Hindlimb muscle (tissue), 1 donor: ENCODE measurements around the gene SIL1. TPM values are rescaled to one million over a fixed set of nuclear protein-coding genes. Genes with fewer than 3 reads are reported as not detected.
"Not testable (repeated sequence)": the region's sequence is repeated elsewhere in the genome, so short reads cannot be mapped to it uniquely, and the experiment has no call there.

Experiments
- DNase-seq: peaks from one replicate; pipeline ENCODE4 v3.0.0-alpha.2; 2013
- polyA plus RNA-seq: library from polyadenylated mRNA; unstranded; fragments of 120-200 nt; gene quantifications from one replicate; pipeline ENCODE4 v1.2.1, GENCODE V29; 2013; ENCODE audit not compliant: insufficient read length

Gene SIL1
- polyA plus RNA-seq, 1 donor, result 27.9 TPM

DNA sequence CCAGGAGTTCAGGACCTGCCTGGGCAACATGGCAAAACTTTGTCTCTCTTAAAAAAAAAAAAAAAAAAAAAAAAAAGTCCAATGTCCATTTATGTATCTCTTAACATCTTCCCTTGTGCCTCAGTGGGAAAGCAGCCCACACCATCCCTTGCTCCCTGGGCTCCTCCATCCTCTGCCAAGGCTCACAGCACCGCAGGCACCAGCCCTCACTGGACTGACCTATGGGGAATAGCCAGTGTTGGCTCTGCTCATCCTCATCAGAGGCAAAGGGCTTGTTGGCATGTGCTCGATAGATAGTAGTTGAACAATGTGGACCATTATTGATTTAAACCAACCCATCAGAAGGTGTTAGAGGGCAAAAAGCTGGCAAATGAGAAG, 261.2 kb downstream of the SIL1 start:
- DNase-seq, result no peak

DNA sequence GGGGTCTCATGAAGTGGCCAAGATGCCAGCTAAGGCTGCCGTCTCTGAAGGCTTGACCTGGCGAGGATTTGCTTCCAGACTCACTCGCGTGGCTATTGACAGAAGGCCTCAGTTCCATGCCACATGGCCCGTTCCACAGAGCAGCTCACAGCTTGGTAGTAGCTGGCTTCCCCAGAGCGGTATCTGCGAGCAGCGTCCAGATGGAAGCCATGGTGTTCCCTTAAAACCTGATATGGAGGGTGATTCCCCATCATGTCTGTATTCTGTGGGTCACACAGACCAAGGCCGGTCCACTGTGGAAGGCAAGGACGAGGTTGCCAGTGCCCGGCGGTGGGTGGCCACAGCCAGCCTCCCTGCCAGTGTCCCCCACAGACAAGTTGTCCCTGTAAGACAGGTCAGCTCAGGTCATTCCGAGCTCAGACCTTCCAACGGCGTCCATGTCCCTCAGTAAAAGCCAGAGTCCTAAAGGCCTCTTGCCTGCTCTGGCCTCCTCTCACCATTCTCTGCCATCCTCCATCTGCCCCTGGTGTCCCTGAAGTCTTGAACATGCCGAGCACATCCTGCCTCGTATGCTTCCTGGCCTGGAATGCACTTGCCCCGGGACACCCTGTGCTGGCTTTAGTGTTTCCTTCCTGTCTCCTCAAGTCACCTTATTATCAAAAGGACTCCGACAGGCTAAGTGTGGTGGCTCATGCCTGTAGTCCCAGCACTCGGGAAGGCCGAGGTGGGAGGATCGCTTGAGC, 261.8 kb downstream of the SIL1 start:
- no peak for DNase-seq

DNA sequence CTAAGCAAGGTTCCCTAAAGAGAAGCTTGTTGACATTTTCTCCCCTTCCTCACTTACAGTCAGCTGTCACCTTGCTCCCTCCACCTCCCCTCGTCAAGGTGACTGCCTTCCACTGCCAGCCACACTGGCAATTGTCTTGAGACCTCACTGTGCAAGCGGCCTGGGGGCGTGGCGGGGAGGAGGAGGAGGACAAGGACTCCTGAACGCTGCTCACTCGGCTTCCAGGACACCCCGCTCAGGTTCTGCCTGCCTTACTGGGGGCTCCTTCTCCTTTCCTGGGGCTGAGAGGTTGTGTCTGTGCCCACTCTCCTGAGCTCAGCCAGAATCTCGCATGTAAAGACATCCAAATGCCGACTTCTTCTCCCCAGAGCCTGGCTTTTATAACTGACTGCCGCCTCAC, 262.7 kb downstream of the SIL1 start:
- no peak for DNase-seq

DNA sequence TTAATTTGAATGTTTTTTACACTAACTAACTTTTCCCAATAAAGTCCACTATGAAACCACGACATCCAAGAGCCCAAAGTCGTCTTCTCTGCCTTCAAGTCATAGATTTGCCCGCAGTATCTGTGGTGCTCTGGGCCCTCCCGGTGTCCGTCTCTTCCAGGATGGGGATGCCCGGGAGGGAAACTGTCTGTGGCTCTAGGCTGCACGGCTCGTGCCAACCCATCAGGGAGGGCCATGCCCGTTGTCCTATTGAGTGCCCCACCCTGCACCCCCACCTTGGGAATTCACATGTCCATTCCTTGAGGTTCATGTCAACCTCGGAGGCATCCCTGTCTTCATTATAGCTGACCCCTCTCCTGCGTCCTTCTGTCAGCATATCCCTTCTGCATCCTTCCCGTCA, 263.2 kb downstream of the SIL1 start:
- DNase-seq, result no peak

DNA sequence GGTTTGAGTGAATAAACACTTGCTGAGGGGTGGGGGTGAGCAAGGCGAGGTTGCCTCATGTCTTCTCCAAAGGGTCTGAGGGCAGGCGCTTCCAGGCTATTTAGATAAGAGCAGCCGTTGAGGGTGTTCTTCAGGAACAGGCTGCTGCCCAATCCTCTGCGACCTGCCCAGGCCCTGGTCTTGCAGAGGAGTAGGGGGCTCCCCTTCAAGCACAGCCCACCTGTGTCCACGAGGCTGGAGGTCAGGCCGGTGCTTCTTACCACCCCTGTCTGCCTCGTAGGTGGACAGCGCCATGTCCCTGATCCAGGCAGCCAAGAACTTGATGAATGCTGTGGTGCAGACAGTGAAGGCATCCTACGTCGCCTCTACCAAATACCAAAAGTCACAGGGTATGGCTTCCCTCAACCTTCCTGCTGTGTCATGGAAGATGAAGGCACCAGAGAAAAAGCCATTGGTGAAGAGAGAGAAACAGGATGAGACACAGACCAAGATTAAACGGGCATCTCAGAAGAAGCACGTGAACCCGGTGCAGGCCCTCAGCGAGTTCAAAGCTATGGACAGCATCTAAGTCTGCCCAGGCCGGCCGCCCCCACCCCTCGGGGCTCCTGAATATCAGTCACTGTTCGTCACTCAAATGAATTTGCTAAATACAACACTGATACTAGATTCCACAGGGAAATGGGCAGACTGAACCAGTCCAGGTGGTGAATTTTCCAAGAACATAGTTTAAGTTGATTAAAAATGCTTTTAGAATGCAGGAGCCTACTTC, 264.5 kb downstream of the SIL1 start:
- DNase-seq, result no peak

DNA sequence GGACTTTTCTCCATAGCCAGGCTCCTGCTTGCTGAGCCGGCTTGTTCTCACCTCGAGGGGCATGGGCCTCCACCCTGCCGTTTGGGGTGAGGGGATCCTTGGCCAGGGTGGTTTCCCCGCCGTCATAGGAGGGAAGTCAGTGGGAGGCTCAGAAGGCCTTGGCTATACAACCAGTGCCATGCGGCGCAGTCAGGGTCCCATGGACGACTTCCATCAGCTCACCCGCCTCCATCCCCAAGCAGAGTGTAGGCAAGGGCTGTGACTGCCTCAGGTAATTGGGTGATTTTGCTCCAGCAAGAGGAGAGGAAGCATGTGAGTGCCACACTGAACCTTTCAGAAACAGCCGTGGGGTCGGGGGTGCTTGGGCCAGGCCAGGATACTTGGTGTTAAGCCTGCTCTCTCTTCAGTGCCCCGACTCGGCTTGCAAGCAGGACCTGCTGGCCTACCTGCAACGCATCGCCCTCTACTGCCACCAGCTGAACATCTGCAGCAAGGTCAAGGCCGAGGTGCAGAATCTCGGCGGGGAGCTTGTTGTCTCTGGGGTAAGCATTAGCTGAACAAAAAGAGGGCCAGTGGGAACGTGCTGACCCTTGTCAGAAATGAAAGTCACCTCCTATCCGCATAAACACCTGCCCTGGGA, 265.9 kb downstream of the SIL1 start:
- DNase-seq, result no peak

DNA sequence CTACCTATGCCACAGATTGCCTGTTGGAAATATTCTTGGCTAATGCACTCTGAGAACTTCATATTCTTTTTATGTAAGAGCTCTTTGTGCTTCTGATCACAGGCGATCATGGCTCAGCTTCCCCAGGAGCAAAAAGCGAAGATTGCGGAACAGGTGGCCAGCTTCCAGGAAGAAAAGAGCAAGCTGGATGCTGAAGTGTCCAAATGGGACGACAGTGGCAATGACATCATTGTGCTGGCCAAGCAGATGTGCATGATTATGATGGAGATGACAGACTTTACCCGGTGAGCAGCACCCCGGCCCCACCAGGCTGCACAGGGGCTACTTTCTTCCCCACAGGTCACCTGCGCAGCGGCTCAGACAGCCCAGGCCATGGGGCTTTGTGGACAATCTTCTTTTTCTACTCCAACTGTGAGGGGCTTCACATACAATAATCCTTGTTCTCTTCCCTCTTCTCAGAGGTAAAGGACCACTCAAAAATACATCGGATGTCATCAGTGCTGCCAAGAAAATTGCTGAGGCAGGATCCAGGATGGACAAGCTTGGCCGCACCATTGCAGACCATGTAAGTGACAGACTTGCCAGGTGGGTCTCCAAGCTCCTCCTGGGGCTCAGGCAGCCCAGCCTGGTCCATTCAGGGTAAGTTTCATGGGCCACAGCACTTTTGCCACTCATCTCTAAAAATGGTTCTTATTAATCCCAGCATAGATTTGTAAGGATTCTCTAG, 267.6 kb downstream of the SIL1 start:
- no peak for DNase-seq

DNA sequence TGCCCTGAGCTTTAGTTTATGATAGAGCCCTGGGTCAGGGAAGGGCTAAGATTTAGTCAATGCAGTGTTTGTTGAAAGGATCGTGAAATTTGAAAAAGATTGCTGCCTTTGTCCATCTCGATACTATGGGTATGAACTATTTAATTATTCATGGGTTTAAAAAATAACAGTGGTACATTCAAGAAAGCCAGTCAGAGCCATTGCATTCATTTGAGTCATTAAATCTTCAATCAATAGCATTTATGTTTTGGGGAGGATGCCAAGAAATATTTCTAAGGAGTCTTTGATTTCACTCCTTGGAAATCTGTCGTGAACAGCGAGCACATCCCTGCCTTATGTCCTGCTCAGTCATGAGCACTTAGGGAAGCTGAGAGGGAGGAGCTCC, 268.6 kb downstream of the SIL1 start:
- DNase-seq, result no peak

DNA sequence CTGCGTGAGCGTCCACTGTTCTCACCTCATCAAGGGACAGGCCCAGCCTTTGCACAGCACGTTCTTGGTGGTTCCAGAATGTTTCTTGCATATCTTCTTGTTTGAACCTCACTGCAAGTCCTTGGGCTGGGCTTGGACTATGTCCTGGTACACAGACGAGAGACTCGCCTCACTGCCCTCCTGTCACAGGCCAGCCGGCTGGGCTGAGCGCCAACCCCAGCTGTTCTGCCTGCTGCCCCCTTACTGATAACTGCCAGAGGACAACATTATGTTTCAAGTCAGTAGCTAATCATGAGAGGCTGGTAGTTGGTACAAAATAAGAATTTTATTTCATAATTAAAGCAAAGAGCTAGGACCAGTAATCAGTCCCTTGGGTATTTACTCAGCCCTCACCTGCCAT, 270.2 kb downstream of the SIL1 start:
- peak; percentile 40 for DNase-seq

DNA sequence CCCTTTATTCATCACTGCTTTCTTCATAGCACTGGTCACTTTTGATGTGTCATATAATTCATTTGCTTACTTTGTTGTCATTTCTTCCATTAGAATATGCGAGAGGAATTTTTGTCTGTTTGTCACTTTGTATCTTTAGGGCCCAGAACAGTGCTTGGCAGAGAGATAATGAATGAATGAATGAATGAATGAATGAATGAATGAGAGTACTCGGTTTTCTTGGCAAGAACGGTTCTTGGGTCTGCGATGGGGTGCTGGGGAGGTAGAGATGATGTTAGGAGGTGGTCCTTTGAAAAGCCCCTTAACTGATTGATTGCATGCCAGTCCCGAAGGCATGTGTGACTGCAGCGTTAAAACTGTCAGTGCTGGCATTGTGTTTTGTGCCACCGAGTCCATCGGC, 270.6 kb downstream of the SIL1 start:
- no peak for DNase-seq

DNA sequence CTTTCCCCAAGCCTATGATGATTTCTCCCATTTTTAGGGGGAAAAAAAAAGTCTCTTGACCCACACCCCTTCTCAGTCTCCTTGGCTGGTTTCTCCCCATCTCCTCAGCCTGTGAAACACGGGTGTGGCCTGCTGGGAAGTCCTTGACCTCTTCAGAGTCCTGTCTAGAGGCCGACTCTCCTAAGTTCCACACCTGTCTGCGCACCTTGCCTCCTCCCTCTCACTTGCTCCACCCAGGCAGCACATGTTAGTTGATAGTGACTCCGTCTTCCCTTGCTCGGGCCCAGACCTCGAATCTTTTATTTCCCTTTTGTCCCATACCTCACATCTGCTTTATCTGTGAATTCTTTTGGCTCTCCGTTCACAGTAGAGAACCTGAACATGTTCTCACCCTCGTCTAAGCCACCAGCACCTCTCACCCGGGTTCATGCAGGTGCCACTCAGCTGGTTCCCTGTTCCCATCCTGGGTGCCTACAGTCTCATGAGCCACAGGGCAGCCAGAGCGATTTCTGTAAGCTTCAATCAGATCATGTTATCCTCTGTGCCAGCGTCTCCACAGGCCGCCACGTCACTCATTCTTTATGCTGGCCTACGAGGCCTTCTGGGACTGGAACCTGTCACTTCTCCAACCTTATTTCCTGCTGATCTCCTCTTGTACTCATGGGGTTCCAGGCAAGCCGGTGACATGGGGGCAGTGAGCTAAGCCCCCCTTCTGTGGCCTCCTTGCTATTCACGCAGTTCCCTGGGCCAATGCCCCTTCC, 271.3 kb downstream of the SIL1 start:
- DNase-seq, result no peak

DNA sequence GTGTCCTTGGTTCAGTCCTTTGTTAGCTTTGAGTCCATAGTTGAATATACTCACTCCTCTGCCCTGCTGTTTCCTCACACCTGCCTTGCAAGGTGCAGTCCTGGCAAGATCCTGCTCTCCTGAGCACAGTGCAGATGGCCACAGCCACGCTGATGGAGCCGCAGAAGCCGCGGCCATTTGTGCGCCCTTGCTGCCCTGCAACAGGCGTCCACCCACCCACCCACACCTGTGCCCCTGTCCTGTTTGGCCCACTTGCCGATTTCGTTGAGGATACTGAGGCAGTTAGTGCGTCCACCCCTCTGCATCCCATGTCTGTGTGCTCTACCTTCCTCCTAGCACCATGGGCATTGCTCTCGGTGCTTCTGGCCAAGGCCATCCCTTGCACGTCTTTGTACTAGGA, 271.9 kb downstream of the SIL1 start:
- DNase-seq, result no peak

DNA sequence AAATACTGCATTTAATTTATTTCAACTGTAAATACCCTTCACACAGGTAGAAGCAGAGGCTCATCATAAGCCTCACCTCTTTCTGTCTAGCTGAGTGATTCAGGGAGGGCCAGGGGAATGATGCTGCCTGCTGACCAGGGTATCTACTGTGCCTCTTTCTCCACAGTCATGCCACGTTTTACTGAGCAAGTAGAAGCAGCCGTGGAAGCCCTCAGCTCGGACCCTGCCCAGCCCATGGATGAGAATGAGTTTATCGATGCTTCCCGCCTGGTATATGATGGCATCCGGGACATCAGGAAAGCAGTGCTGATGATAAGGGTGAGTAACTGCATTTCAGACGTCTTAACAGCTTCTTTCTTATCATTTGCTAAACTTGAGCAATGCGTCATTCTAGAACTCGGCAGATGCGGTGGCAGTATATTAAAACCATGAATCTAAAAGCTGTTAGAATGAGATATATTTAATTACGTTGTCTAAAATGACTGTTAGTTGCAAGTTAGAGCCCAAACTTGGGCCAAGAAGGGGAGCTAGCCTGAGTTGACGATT, 273.0 kb downstream of the SIL1 start:
- DNase-seq, result no peak

DNA sequence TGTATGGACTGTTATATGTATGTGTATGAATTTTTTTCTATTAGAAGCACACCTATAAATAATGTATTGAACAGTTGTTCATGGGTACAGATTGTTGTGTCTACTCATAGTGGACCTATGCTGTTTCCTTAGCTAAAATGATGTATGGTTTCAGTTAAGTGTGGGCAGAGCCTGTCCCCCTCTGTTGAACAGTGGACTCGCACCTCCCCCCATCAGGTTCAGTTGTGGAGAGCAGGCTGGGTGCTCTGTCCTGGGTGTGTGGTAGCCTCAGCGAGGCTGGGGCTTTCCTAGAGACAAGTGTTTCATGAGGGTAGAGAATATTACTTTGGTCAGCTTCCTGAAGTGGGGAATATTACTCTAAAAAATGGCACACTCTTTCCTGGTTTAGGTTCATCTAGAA, 275.7 kb downstream of the SIL1 start:
- DNase-seq, result no peak

DNA sequence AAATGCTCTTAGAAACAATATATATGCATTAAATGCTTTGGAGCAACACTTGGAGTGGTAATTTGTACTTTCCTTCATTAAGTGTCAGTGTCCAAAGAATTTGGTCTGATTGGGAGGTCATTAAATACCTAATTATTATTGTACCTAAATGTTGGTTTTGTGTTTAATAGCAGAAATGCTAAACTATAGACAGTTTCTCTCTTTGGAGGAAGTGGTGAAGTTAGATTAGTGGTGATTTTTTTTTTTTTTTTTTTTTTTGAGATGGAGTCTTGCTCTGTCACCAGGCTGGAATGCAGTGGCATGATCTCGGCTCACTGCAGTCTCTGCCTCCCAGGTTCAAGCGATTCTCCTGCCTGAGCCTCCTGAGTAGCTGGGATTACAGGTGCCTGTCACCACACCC, 276.8 kb downstream of the SIL1 start:
- DNase-seq, result not testable (repeated sequence)

DNA sequence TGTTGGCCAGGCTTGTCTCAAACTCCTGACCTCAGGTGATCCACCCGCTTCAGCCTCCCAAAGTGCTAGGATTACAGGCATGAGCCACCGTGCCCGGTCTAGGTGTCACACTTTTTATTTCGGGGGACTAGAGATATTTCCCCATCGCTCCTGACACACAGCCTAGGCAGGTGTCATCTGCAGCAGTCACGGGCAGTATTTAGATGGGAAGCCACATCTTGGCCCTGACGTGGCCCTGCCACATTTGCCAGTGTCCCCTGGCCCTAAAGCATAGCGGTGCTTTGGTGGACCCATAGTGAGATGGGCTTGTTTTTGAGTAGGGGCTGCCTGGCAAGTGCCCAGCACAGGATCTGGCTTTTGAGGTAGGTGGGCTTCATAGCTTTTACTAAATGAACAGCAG, 278.0 kb downstream of the SIL1 start:
- no peak for DNase-seq

DNA sequence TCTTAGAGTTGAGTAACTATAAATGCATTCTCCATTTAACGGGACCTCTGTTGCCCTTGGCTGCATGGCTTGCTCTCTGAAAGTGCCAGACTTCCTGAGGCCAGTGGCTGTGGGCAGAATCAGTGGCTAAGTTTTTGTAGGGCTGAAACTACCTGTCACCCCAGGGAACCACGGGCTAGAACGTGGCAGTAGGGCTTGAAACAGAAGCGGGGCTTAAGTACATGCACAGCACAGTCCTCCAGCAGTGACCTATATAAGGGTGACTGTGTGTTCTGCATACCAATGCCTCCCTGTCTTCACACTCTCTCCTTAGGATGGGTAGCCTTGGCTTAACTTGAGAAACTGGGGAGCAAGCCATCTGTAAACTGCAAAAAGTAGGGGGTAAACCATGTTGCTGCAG, 279.5 kb downstream of the SIL1 start:
- no peak for DNase-seq

DNA sequence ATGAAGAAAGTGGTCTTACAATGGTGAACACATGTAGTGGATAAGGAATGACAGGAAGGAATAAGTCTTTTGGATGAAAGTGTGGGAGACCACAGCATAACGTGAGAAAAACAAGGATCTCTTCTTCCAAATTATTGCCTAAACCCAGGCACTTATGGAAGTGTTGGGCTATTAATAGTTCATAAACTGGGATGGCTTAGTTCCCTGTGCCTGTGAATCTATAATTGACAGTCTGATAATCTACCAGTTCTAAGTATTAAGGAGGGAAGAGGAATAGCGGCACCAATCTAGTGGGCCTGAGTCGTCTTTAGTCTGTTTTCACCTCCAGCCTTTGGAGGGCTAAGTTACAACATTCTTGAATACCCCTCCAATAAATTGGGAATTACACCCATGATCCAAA, 283.8 kb downstream of the SIL1 start:
- DNase-seq, result no peak

DNA sequence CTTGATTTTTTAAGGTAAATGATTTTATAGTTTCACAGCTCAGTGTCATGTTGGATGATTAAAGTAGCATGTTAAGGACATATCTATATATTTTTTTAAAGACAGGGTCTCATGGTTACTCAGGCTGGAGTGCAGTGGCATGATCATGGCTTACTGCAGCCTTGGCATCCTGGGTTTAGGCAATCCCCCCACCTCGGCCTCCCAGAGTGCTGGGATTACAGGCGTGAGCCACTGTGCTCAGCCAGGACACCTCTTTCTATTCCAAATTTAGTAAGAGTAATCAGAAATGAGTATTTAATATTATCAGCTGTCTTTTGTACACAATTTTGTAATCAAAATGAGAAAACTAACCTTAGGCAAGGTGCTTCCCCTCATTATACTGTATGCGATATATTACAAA, 284.4 kb downstream of the SIL1 start:
- no peak for DNase-seq

DNA sequence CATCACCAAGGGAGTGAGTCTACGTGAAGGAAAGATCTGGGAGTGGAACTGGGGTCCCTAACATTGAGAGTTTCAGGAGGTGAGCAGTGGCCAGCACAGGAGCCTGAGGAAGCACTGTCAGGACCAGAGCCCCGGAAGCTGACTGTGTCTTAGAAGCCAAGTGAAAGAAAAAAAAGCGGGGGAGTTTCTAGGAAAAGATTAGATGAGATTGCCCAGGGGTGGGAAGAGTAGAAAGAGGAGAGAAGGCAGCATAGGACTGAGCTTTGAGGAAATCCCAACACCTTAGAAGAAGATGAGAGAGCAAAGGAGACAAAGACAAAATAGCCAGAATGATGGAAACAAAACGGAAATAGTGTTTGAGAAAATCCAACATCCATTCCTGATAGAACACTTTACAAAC, 286.1 kb downstream of the SIL1 start:
- DNase-seq, result no peak

DNA sequence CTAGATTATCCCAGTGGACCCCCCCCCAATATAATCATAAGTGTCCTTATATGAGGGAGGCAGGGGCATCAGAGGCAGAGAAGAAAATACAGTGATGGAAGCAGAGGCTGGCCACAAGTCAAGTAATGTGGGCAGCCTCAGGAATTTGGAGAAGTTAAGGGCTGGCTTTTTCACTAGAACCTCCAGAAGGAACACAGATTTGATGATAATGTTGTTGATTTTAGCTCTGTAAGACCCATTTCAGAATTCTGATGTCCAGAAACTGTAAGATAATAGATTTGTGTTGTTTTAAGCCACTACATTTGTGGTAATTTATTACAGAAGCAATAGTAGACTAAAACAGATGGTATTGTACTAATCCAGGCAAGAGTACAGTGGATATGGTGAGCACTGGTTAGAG, 286.7 kb downstream of the SIL1 start:
- DNase-seq, result no peak

DNA sequence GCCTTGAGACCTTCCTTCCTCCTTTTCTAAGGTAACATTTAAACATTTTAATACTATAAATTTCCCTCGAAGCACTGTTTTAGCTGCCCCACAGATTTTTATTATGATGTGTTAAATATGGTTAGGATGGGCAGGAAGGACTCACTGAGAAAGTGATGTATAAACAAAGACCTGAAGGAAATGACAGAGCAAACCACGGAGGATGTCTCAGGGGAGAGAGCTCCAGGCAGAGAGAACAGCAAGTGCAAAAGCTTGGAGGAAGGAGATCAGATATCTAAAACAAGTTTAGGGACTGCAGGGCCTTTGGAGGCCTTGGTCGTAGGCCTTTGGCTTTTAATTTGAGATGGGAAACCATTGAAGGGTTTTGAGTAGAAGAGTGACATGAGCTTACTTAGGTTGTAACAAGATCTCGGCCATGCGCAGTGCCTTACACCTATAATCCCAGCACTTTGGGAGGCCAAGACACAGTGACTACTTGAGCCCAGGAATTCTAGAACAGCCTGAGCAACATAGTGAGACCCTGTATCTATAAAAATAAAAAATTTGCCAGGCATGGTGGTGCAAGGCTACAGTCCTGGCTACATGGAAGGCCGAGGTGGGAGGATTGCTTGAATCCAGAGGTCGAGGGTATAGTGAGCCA, 287.5 kb downstream of the SIL1 start:
- DNase-seq, result no peak
